Tibial artery (tissue), 4 donors: Measurements from ENCODE around the gene OSBPL6.

Experiments
- DNase-seq, 2 donors: peaks; one replicate each; pipeline ENCODE4 v3.0.0-alpha.2; 2019
- H3K27ac ChIP-seq, 2 donors: fragments of 200-600 bp; sonication (generic) in 1 of 2; 1 replicate in 1 of 2; 2 replicates in 1 of 2; pipeline ENCODE4 v1.5.1; 2018 to 2019; ENCODE audit warnings: mild to moderate bottlenecking in 1 of 2
- H3K27me3 ChIP-seq, 2 donors: fragments of 200-600 bp; sonication (generic) in 1 of 2; one replicate each; pipeline versions ENCODE4 v1.5.1 to v1.6.0; 2016 to 2019
- H3K36me3 ChIP-seq, 3 donors: fragments of 200-600 bp; sonication (generic) in 2 of 3; one replicate each; pipeline ENCODE4 v1.5.1; 2016 to 2019; ENCODE audit warnings: mild to moderate bottlenecking in 2 of 3
- H3K4me1 ChIP-seq, 4 donors: fragments of 200-600 bp; sonication (generic) in 2 of 4; 1 replicate in 3 of 4; 2 replicates in 1 of 4; pipeline ENCODE4 v1.5.1; 2016 to 2019
- H3K4me3 ChIP-seq, 2 donors: fragments of 200-600 bp; sonication (generic) in 1 of 2; 1 replicate in 1 of 2; 2 replicates in 1 of 2; pipeline ENCODE4 v1.5.1; 2018 to 2019; ENCODE audit warnings: mild to moderate bottlenecking in 2 of 2
- H3K9me3 ChIP-seq, 3 donors: fragments of 200-600 bp; sonication (generic) in 1 of 3; one replicate each; pipeline ENCODE4 v1.5.1; 2016 to 2019
- intact Hi-C: fragments of 100-400 bp; cut with DNase I; formaldehyde crosslinking; loops from one replicate; pipeline ENCODE4 v1.15.0; 2023; ENCODE audit warnings: low total_unique reads
- TF ChIP-seq, protein P1 (sequence below), 2 experiments: fragments of 200-600 bp in 1 of 2; fragments of 450-650 bp in 1 of 2; IDR thresholded peaks; one replicate each; pipeline ENCODE4 v1.5.1; 2017 to 2019; ENCODE audit warnings: antibody characterized with exemption in 2 of 2, mild to moderate bottlenecking in 1 of 2, moderate library complexity in 1 of 2

Gene OSBPL6

GRCh38 chr2:178386986-178387597 lies 192.8 kb downstream of the OSBPL6 start:
- Histone ChIP-seq H3K36me3 (peaks cover 0 to 25% (median 0%) of the 10 kb centered on the region in 3 donors), H3K27ac (no peak overlapping the region), H3K9me3 (no peaks in the 10 kb centered on the region), H3K27me3 (no peaks in the 10 kb centered on the region), H3K4me3 (no peak overlapping the region), H3K4me1 (no peaks in the 10 kb centered on the region)
- no peak for DNase-seq
- TF ChIP-seq, protein P1, sequence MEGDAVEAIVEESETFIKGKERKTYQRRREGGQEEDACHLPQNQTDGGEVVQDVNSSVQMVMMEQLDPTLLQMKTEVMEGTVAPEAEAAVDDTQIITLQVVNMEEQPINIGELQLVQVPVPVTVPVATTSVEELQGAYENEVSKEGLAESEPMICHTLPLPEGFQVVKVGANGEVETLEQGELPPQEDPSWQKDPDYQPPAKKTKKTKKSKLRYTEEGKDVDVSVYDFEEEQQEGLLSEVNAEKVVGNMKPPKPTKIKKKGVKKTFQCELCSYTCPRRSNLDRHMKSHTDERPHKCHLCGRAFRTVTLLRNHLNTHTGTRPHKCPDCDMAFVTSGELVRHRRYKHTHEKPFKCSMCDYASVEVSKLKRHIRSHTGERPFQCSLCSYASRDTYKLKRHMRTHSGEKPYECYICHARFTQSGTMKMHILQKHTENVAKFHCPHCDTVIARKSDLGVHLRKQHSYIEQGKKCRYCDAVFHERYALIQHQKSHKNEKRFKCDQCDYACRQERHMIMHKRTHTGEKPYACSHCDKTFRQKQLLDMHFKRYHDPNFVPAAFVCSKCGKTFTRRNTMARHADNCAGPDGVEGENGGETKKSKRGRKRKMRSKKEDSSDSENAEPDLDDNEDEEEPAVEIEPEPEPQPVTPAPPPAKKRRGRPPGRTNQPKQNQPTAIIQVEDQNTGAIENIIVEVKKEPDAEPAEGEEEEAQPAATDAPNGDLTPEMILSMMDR (IDR thresholded peaks at IDR 0.05): no peak
- intact Hi-C loops: no loop called here

- no peak overlapping the region for H3K4me3 ChIP-seq
- H3K4me1 ChIP-seq: no peaks in the 10 kb centered on the region
- intact Hi-C loops: no loop called here
- H3K9me3 ChIP-seq: no peaks in the 10 kb centered on the region
- no peaks in the 10 kb centered on the region for H3K27me3 ChIP-seq
- TF ChIP-seq, protein P1 (IDR thresholded peaks at IDR 0.05): no peak
- H3K27ac ChIP-seq: no peak overlapping the region
- no peak for DNase-seq
- peaks cover 0 to 17% (median 0%) of the 10 kb centered on the region in 3 donors for H3K36me3 ChIP-seq
Measured at GRCh38 chr2:178388287-178388686, 194.0 kb downstream of the OSBPL6 start.

DNA sequence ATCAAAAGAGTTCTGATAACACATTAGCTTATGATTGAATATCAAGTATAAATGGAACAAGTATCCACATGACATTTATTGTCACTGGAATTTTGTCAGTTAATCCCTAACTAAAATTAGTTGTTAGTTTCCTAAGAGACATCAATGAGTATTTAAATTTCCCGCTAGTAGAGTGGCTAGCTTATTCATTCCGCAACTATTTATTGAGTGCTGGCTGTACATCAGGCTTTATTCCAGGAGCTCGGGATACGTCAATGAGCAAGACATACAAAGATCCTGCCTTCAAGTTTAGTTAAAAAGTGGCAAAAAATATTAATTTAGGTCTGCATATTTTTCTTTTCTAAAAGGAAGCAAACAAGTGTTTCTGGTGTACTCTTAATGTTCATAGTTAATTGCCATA lies 197.4 kb downstream of the OSBPL6 start:
- no peaks in the 10 kb centered on the region for H3K4me1 ChIP-seq
- DNase-seq: no peak
- TF ChIP-seq, protein P1 (IDR thresholded peaks at IDR 0.05): no peak
- no peaks in the 10 kb centered on the region for H3K9me3 ChIP-seq
- H3K4me3 ChIP-seq: no peak overlapping the region
- peaks cover 0 to 4% (median 0%) of the 10 kb centered on the region in 3 donors for H3K36me3 ChIP-seq
- H3K27me3 ChIP-seq: no peaks in the 10 kb centered on the region
- intact Hi-C loops: no loop called here
- H3K27ac ChIP-seq: no peak overlapping the region

GRCh38 chr2:178392215-178392614 lies 197.9 kb downstream of the OSBPL6 start:
- Histone ChIP-seq H3K27ac (no peak overlapping the region), H3K9me3 (no peaks in the 10 kb centered on the region), H3K4me1 (no peaks in the 10 kb centered on the region), H3K4me3 (no peak overlapping the region), H3K36me3 (peaks cover 0 to 4% (median 0%) of the 10 kb centered on the region in 3 donors), H3K27me3 (no peaks in the 10 kb centered on the region)
- no peak for DNase-seq
- intact Hi-C loops: no loop called here
- TF ChIP-seq, protein P1 (IDR thresholded peaks at IDR 0.05): no peak

DNA sequence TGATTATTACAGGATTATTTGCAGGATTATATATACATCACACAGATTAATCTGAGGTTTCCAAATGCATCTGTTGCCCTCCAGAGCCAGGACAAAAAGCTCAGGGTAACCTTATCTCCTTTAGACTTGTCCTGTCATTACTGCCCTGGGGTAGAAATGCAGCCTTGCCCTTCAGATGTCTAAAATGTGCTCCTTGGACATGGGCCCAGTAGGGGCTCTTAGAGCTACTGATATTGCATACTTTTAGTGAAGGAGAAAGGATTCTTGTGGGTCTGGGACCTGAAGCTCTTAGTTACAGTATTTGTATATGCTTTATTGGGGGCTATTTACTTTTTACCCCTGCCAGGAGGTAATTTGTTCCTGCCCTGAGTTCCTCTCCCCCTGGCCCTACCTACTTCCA lies 200.5 kb downstream of the OSBPL6 start:
- Histone ChIP-seq H3K27ac (no peak overlapping the region), H3K27me3 (no peaks in the 10 kb centered on the region), H3K4me1 (no peaks in the 10 kb centered on the region), H3K36me3 (peaks cover 0 to 4% (median 0%) of the 10 kb centered on the region in 3 donors), H3K9me3 (no peaks in the 10 kb centered on the region), H3K4me3 (no peak overlapping the region)
- TF ChIP-seq, protein P1 (IDR thresholded peaks at IDR 0.05): no peak
- DNase-seq: no peak
- intact Hi-C loops: no loop called here

DNA sequence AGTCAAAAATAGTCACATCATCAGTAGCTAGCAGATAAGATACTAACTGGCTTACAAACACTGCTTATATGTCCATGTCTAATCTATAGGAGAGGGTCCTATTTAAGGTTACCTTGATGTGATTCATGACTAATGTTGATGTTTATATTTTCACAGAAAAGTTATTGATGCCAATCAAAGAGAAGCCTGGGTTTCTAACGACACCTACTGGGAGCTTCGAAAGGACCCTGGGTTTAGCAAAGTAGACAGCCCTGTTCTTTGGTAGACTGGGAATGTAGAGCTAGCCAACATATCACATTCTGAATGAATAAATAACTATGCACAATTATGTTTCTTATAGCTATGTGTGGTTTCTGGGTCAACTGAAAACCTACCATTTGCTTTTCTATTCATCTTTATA lies 201.0 kb downstream of the OSBPL6 start:
- H3K36me3 ChIP-seq: peaks cover 0 to under 1% (median 0%) of the 10 kb centered on the region in 3 donors
- no peak overlapping the region for H3K4me3 ChIP-seq
- no peak for DNase-seq
- H3K27me3 ChIP-seq: no peaks in the 10 kb centered on the region
- TF ChIP-seq, protein P1 (IDR thresholded peaks at IDR 0.05): no peak
- H3K4me1 ChIP-seq: no peaks in the 10 kb centered on the region
- no peak overlapping the region for H3K27ac ChIP-seq
- no peaks in the 10 kb centered on the region for H3K9me3 ChIP-seq
- intact Hi-C loops: no loop called here
